HEK293 (cell line): ENCODE measurements around the gene MSRB2.

ENCODE experiments used
- OSR2 ChIP-seq: fragments of 450-650 bp; formaldehyde crosslinking; IDR thresholded peaks from 2 replicates; pipeline ENCODE4 v1.5.1; 2016; ENCODE audit warnings: missing biosample characterization, missing genetic modification characterization
- ZNF132 ChIP-seq: fragments of 450-650 bp; formaldehyde crosslinking; IDR thresholded peaks from 2 replicates; pipeline ENCODE4 v1.5.1; 2017; ENCODE audit warnings: missing biosample characterization, missing genetic modification characterization, borderline replicate concordance
- ZNF157 ChIP-seq: fragments of 450-650 bp; formaldehyde crosslinking; IDR thresholded peaks from 2 replicates; pipeline ENCODE4 v1.5.1; 2016; ENCODE audit warnings: missing biosample characterization, missing genetic modification characterization
- ZNF391 ChIP-seq: fragments of 450-650 bp; formaldehyde crosslinking; IDR thresholded peaks from 2 replicates; pipeline ENCODE4 v1.5.1; 2016; ENCODE audit warnings: low read depth, missing biosample characterization, missing genetic modification characterization, borderline replicate concordance
- ZNF600 ChIP-seq: fragments of 450-650 bp; formaldehyde crosslinking; IDR thresholded peaks from 2 replicates; pipeline ENCODE4 v1.5.1; 2016; ENCODE audit warnings: missing biosample characterization, missing genetic modification characterization
- ZNF777 ChIP-seq: fragments of 450-650 bp; formaldehyde crosslinking; IDR thresholded peaks from 2 replicates; pipeline ENCODE4 v1.5.1; 2017; ENCODE audit warnings: missing biosample characterization, missing genetic modification characterization, borderline replicate concordance
- TF ChIP-seq, protein P1 (sequence below): fragments of 450-650 bp; formaldehyde crosslinking; IDR thresholded peaks from 2 replicates; pipeline ENCODE4 v1.5.1; 2016; ENCODE audit warnings: missing biosample characterization, missing genetic modification characterization
- TF ChIP-seq, protein P2 (sequence below): fragments of 450-650 bp; formaldehyde crosslinking; IDR thresholded peaks from 2 replicates; pipeline ENCODE4 v1.5.1; 2016; ENCODE audit warnings: missing biosample characterization, missing genetic modification characterization
- TF ChIP-seq, protein P3 (sequence below): fragments of 450-650 bp; formaldehyde crosslinking; IDR thresholded peaks from 2 replicates; pipeline ENCODE4 v1.5.1; 2016; ENCODE audit warnings: missing biosample characterization, missing genetic modification characterization
- TF ChIP-seq, protein P4 (sequence below): fragments of 450-650 bp; formaldehyde crosslinking; IDR thresholded peaks from 2 replicates; pipeline ENCODE4 v1.5.1; 2016; ENCODE audit warnings: missing biosample characterization, missing genetic modification characterization
- TF ChIP-seq, protein P5 (sequence below): fragments of 450-650 bp; formaldehyde crosslinking; IDR thresholded peaks from 2 replicates; pipeline ENCODE4 v1.5.1; 2016; ENCODE audit warnings: missing biosample characterization, missing genetic modification characterization

DNA sequence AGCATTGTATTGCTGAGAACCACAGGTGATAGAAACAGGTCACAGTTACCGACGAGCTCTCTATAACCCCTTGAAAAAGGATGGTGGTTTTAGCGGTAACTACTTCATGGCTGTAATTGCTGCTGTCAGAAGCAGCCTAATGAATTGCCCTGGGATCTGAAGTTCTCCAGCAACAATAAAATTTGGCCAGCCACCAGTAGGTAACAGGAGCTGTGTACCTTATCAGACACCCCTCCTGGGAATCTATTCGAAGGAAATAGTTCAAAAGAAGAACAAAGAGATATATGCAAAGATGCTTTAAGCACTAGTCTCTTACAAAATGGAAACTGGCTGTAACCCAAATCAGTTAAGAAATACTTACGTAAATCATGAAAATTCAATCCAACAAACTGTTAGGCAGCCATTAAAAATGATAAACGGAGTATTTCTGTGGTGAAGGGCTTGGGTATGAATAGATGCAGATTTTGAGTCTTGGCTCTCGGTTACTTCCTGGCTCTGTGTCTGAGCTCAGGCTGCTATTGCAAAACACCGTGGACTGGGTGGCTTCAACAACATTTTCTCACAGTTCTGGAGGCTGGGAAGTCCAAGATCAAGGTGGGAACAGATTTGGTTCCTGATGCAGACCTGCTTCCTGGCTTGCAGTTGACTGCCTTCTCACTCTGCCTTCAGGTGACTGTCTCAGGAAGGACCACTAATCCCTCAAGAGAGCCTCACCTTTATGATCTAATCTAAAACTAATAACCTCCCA, 1.6 kb downstream of the MSRB2 start:
- TF ChIP-seq, protein P1, sequence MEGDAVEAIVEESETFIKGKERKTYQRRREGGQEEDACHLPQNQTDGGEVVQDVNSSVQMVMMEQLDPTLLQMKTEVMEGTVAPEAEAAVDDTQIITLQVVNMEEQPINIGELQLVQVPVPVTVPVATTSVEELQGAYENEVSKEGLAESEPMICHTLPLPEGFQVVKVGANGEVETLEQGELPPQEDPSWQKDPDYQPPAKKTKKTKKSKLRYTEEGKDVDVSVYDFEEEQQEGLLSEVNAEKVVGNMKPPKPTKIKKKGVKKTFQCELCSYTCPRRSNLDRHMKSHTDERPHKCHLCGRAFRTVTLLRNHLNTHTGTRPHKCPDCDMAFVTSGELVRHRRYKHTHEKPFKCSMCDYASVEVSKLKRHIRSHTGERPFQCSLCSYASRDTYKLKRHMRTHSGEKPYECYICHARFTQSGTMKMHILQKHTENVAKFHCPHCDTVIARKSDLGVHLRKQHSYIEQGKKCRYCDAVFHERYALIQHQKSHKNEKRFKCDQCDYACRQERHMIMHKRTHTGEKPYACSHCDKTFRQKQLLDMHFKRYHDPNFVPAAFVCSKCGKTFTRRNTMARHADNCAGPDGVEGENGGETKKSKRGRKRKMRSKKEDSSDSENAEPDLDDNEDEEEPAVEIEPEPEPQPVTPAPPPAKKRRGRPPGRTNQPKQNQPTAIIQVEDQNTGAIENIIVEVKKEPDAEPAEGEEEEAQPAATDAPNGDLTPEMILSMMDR (tag by site-specific recombination) = no peak
- TF ChIP-seq, protein P2, sequence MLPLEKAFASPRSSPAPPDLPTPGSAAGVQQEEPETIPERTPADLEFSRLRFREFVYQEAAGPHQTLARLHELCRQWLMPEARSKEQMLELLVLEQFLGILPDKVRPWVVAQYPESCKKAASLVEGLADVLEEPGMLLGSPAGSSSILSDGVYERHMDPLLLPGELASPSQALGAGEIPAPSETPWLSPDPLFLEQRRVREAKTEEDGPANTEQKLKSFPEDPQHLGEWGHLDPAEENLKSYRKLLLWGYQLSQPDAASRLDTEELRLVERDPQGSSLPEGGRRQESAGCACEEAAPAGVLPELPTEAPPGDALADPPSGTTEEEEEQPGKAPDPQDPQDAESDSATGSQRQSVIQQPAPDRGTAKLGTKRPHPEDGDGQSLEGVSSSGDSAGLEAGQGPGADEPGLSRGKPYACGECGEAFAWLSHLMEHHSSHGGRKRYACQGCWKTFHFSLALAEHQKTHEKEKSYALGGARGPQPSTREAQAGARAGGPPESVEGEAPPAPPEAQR (tag by site-specific recombination) = no peak
- TF ChIP-seq OSR2 (tag by site-specific recombination) (peak; percentile 96), ZNF132 (tag by site-specific recombination) (no peak), ZNF157 (tag by site-specific recombination) (no peak), ZNF777 (no peak), ZNF391 (no peak), ZNF600 (tag by site-specific recombination) (no peak)
- TF ChIP-seq, protein P3, sequence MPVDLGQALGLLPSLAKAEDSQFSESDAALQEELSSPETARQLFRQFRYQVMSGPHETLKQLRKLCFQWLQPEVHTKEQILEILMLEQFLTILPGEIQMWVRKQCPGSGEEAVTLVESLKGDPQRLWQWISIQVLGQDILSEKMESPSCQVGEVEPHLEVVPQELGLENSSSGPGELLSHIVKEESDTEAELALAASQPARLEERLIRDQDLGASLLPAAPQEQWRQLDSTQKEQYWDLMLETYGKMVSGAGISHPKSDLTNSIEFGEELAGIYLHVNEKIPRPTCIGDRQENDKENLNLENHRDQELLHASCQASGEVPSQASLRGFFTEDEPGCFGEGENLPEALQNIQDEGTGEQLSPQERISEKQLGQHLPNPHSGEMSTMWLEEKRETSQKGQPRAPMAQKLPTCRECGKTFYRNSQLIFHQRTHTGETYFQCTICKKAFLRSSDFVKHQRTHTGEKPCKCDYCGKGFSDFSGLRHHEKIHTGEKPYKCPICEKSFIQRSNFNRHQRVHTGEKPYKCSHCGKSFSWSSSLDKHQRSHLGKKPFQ (tag by site-specific recombination) = no peak; the same call in 1 of the 2 replicates
- TF ChIP-seq, protein P4, sequence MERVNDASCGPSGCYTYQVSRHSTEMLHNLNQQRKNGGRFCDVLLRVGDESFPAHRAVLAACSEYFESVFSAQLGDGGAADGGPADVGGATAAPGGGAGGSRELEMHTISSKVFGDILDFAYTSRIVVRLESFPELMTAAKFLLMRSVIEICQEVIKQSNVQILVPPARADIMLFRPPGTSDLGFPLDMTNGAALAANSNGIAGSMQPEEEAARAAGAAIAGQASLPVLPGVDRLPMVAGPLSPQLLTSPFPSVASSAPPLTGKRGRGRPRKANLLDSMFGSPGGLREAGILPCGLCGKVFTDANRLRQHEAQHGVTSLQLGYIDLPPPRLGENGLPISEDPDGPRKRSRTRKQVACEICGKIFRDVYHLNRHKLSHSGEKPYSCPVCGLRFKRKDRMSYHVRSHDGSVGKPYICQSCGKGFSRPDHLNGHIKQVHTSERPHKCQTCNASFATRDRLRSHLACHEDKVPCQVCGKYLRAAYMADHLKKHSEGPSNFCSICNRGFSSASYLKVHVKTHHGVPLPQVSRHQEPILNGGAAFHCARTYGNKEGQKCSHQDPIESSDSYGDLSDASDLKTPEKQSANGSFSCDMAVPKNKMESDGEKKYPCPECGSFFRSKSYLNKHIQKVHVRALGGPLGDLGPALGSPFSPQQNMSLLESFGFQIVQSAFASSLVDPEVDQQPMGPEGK (tag by site-specific recombination) = no peak
- TF ChIP-seq, protein P5, sequence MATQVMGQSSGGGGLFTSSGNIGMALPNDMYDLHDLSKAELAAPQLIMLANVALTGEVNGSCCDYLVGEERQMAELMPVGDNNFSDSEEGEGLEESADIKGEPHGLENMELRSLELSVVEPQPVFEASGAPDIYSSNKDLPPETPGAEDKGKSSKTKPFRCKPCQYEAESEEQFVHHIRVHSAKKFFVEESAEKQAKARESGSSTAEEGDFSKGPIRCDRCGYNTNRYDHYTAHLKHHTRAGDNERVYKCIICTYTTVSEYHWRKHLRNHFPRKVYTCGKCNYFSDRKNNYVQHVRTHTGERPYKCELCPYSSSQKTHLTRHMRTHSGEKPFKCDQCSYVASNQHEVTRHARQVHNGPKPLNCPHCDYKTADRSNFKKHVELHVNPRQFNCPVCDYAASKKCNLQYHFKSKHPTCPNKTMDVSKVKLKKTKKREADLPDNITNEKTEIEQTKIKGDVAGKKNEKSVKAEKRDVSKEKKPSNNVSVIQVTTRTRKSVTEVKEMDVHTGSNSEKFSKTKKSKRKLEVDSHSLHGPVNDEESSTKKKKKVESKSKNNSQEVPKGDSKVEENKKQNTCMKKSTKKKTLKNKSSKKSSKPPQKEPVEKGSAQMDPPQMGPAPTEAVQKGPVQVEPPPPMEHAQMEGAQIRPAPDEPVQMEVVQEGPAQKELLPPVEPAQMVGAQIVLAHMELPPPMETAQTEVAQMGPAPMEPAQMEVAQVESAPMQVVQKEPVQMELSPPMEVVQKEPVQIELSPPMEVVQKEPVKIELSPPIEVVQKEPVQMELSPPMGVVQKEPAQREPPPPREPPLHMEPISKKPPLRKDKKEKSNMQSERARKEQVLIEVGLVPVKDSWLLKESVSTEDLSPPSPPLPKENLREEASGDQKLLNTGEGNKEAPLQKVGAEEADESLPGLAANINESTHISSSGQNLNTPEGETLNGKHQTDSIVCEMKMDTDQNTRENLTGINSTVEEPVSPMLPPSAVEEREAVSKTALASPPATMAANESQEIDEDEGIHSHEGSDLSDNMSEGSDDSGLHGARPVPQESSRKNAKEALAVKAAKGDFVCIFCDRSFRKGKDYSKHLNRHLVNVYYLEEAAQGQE (tag by site-specific recombination) = no peak
